Activated T-helper 2 cell treated with anti-CD3 and anti-CD28 coated beads, Interferon-gamma antibody, Interleukin-2, Interleukin-4, amounts not matched to agents 10 μg/mL and 5 μg/mL and 100 μg/mL, durations not matched to agents 14 hours and 24 hours and 36 hours (primary cell): ENCODE measurements around the gene CCNL1. TPM values are rescaled to one million over a fixed set of nuclear protein-coding genes. Genes with fewer than 3 reads are reported as not detected.
"Not testable (repeated sequence)": the region's sequence is repeated elsewhere in the genome, so short reads cannot be mapped to it uniquely, and the experiment has no call there.

ENCODE experiments used
- DNase-seq: peaks from one replicate; pipeline ENCODE4 v3.0.0; 2021; ENCODE audit warnings: low spot score
- H3K27ac Mint-ChIP-seq: one replicate; pipeline ENCODE4 v1.8.0; 2021; ENCODE audit warnings: mixed read lengths
- H3K27me3 Mint-ChIP-seq: one replicate; pipeline ENCODE4 v1.8.0; 2021; ENCODE audit warnings: low read depth, mixed read lengths
- H3K36me3 Mint-ChIP-seq: one replicate; pipeline ENCODE4 v1.8.0; 2021; ENCODE audit warnings: low read depth, mixed read lengths
- H3K4me1 Mint-ChIP-seq: one replicate; pipeline ENCODE4 v1.8.0; 2021; ENCODE audit warnings: low read depth, mixed read lengths
- H3K4me3 Mint-ChIP-seq: one replicate; pipeline ENCODE4 v1.8.0; 2021; ENCODE audit warnings: low read depth, mild to moderate bottlenecking, moderate library complexity, mixed read lengths
- H3K9me3 Mint-ChIP-seq: one replicate; pipeline ENCODE4 v1.8.0; 2021; ENCODE audit warnings: mixed read lengths
- intact Hi-C: fragments of 100-400 bp; cut with micrococcal nuclease; formaldehyde crosslinking; loops from one replicate; pipeline ENCODE4 v1.15.1; 2023
- total RNA-seq: library from RNA; stranded (reverse); gene quantifications from 2 replicates; pipeline ENCODE4 v1.2.3, GENCODE V29; 2022

CCNL1 gene
- total RNA-seq, 1 donor from 2014 or later: 167 TPM

GRCh38 chr3:157166115-157166514 lies 6.2 kb upstream of the CCNL1 start:
- no peaks in the 10 kb centered on the region for H3K27me3 Mint-ChIP-seq
- intact Hi-C loops: no loop called here
- DNase-seq: no peak

DNA sequence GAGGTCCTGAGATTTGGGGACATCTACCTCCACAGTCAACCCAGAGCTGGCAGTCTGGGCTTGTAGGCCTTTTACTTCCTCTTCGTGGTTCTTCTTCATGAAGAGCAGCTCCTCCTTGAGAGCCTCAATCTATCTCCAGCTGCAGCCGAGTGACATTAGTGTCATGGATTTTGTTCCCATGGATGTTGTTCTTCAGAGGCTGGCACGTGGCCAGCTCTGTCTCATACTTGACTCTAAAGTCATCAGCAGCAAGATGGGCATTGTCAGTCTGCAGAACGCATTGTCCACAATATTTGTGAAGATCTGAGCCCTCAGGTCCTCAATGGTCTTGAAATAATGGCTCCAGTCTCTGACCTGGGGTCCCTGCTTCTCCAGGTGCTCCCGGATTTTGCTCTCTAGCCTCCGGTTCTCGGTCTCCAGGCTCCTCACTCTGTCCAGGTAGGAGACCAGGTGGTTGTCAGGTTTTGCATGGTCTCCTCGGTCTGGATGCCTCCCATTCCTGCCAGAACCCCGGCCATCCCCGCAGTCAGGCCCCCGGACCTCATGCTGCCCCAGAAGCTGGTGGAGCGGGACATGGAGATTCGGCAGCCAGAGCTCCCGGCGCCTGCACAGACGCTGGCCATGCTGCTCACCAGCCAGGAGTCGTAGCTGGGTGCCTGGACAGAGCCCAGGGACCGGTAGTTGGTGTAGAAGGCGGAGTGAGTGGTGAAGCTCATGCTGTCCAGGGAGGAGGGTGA lies 3.4 kb upstream of the CCNL1 start:
- peaks cover 33% of the 10 kb centered on the region for H3K4me1 Mint-ChIP-seq
- peaks cover 28% of the 10 kb centered on the region for H3K36me3 Mint-ChIP-seq
- H3K4me3 Mint-ChIP-seq: no peak overlapping the region
- no peaks in the 10 kb centered on the region for H3K27me3 Mint-ChIP-seq
- no peaks in the 10 kb centered on the region for H3K9me3 Mint-ChIP-seq
- H3K27ac Mint-ChIP-seq: no peak overlapping the region
- DNase-seq: no peak
- intact Hi-C loops: loop anchor here (5.0 kb wide), 1 partner anchor 1311 kb away; the partner anchor contains the start of gene SLC33A1

More at GRCh38 chr3:157166115-157166514, 6.2 kb upstream of the CCNL1 start:
- H3K4me1 Mint-ChIP-seq: peaks cover 30% of the 10 kb centered on the region
- H3K4me3 Mint-ChIP-seq: no peak overlapping the region
- peaks cover 8% of the 10 kb centered on the region for H3K36me3 Mint-ChIP-seq
- H3K9me3 Mint-ChIP-seq: no peaks in the 10 kb centered on the region
- H3K27ac Mint-ChIP-seq: no peak overlapping the region

GRCh38 chr3:157162620-157163019 lies 2.7 kb upstream of the CCNL1 start:
- peaks cover 40% of the 10 kb centered on the region for H3K4me1 Mint-ChIP-seq
- not testable (repeated sequence) for H3K27ac Mint-ChIP-seq, H3K9me3 Mint-ChIP-seq, H3K4me3 Mint-ChIP-seq, DNase-seq, H3K27me3 Mint-ChIP-seq
- peaks cover 35% of the 10 kb centered on the region for H3K36me3 Mint-ChIP-seq
- intact Hi-C loops: loop anchor here (5.0 kb wide), 1 partner anchor 1310 kb away; the partner anchor contains the start of gene SLC33A1

DNA sequence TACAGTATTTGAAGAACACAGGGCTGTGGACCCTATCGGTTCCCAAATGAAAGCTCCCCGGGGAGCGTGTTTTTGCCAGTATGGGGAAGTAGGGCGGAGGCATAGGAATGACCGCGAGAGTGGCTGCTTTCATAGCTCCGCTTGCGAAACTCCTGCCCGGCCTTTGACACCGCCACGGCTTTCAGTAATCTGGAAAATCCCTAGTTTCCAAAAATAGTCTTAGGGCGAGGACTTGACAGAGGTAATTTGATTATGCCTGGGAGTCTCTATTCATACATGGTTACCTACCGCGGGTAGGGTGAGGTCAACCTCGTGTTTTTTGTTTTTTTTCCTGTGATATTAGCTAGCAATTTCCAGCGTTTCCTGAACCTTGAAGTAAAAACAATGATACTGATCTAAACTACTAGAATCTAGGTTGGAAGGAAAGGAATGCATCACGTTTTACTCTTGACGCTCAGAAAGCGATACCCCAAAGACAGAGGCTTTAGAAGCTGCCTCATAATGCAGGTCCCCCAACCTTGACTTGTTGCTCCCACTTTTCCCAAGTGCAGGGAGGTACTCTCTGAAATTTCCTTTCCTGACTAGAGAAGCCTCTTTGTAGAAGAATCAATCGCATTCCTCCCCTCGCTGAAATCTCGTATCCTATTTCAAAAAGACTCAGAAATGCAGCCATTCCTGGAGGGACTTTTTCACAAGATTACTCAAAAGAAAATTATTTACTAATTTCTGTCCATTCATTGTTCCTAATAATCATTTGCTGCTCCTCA lies 894 bp upstream of the CCNL1 start:
- DNase-seq: no peak
- Mint-ChIP-seq H3K36me3 (peaks cover 53% of the 10 kb centered on the region), H3K27me3 (no peaks in the 10 kb centered on the region), H3K9me3 (no peaks in the 10 kb centered on the region), H3K4me1 (peaks cover 45% of the 10 kb centered on the region), H3K4me3 (peak overlapping the region; percentile 99), H3K27ac (peak overlapping the region; percentile 98)
- intact Hi-C loops: loop anchor here (1.0 to 5.0 kb wide), 7 partner anchors 14 to 1309 kb away; partner anchors contain the start of genes SLC33A1, SSR3 and TIPARP

DNA sequence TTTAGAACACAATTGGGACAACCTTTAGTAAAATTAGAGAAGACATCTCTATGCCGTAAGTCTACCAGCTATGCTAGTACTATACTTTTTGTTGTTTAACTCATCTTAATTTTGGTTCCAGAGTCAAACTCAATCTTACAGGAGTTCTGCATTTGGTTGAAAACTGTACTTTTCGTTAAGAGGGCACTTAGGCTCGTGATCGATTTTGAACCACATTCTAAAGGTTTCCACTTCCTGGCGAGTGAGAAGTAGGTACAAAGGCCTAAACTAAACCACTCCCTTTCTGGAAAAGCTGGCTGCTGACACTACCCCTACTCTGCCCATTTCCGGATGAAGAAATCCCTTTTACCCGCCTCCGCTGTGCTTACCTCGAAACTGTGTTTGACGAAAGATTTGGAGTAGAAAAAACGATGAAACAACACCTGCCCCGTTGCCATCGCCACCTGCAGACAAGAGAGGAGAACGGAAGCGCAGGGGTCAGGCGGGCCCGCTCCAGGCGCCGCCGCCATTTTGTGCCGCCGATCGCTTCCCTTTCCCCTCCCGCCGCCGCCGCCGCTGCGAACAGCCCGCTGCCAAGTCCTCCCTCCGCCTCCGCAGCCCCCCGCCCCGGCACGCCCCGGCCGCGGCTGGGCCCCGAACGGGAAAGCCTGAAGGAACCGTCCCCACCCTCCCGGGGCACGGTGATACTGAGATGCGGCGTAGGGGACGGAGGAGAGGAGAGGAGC lies 748 bp downstream of the CCNL1 start:
- peak overlapping the region; percentile 99 for H3K4me3 Mint-ChIP-seq
- peak; percentile 78 for DNase-seq
- peaks cover 58% of the 10 kb centered on the region for H3K4me1 Mint-ChIP-seq
- H3K9me3 Mint-ChIP-seq: no peaks in the 10 kb centered on the region
- peak overlapping the region; percentile 98 for H3K27ac Mint-ChIP-seq
- intact Hi-C loops: loop anchor here (5.0 kb wide), 1 partner anchor 342 kb away; no protein-coding TSS in a partner anchor
- H3K27me3 Mint-ChIP-seq: no peaks in the 10 kb centered on the region
- peaks cover 69% of the 10 kb centered on the region for H3K36me3 Mint-ChIP-seq

DNA sequence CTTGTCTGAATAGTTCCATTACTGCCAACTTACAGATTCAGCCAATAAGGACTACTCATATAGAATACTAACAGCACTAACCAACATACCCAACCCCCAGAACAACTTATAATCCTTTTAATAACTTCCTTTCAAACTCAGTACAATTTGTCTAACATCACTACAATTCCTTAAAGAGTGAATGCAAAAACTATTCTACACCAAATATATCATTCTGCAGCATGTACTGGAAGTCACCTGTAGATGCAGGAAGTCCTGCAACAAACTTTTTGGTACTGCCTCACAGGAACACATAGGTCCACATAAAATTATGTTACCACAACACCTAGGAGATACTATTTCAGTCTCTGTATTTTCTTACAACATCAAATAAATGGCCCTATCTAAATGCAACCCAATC lies 2.1 kb downstream of the CCNL1 start:
- H3K4me1 Mint-ChIP-seq: peaks cover 60% of the 10 kb centered on the region
- H3K27me3 Mint-ChIP-seq: no peaks in the 10 kb centered on the region
- intact Hi-C loops: loop anchor here (5.0 kb wide), 1 partner anchor 341 kb away; no protein-coding TSS in a partner anchor
- H3K4me3 Mint-ChIP-seq: peak overlapping the region; percentile 99
- peaks cover 77% of the 10 kb centered on the region for H3K36me3 Mint-ChIP-seq
- peak overlapping the region; percentile 98 for H3K27ac Mint-ChIP-seq
- no peaks in the 10 kb centered on the region for H3K9me3 Mint-ChIP-seq
- no peak for DNase-seq

GRCh38 chr3:157156837-157157635 lies 2.9 kb downstream of the CCNL1 start:
- no peaks in the 10 kb centered on the region for H3K9me3 Mint-ChIP-seq
- peaks cover 77% of the 10 kb centered on the region for H3K36me3 Mint-ChIP-seq
- peak overlapping the region; percentile 99 for H3K4me3 Mint-ChIP-seq
- DNase-seq: no peak
- H3K27me3 Mint-ChIP-seq: no peaks in the 10 kb centered on the region
- H3K4me1 Mint-ChIP-seq: peaks cover 59% of the 10 kb centered on the region
- H3K27ac Mint-ChIP-seq: no peak overlapping the region
- intact Hi-C loops: loop anchor here (5.0 kb wide), 1 partner anchor 340 kb away; no protein-coding TSS in a partner anchor

GRCh38 chr3:157155591-157155990 lies 4.4 kb downstream of the CCNL1 start:
- Mint-ChIP-seq H3K4me3 (peak overlapping the region; percentile 99), H3K27me3 (no peaks in the 10 kb centered on the region), H3K27ac (no peak overlapping the region), H3K9me3 (no peaks in the 10 kb centered on the region), H3K4me1 (peaks cover 65% of the 10 kb centered on the region), H3K36me3 (peaks cover 86% of the 10 kb centered on the region)
- intact Hi-C loops: loop anchor here (5.0 kb wide), 1 partner anchor 338 kb away; no protein-coding TSS in a partner anchor
- DNase-seq: no peak

DNA sequence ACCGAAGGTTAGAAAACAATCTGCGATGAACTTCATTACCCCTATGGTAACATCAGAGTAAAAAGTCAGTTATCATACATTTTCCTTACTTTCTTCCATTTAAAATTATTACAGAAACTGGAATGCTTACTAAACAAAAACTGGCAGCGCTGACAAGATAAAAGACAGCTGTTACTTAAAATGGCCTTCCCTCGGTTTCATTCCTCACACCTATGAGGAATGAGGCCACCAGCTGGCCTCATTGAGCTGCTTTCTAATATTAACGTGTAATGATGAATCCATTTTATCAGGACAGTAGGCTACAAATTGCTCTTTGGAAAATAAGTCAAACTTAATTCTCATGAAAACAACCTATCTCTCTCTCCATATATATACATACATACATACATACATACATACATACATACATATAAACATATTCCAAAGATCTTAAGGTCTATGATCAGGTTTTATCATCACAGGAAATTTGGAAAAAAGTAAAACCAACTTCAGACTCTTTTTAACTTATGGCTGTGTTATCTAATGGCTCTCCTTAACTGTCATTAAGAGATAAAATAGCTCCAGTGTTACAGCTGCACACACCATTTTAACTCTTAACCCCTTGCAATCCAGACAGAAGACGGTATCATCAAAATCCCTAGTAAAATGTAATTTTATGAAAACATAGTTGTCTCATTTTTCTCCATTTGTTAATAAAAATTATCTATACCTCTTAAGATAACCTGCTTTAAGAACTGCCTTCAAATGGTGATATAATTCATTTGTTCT lies 5.2 kb downstream of the CCNL1 start:
- no peak overlapping the region for H3K27ac Mint-ChIP-seq
- peaks cover 91% of the 10 kb centered on the region for H3K36me3 Mint-ChIP-seq
- no peaks in the 10 kb centered on the region for H3K27me3 Mint-ChIP-seq
- intact Hi-C loops: loop anchor here (5.0 kb wide), 1 partner anchor 337 kb away; no protein-coding TSS in a partner anchor
- no peak for DNase-seq
- H3K9me3 Mint-ChIP-seq: no peaks in the 10 kb centered on the region
- H3K4me1 Mint-ChIP-seq: peaks cover 66% of the 10 kb centered on the region
- peak overlapping the region; percentile 87 for H3K4me3 Mint-ChIP-seq

GRCh38 chr3:157152930-157153329 lies 7.0 kb downstream of the CCNL1 start:
- Mint-ChIP-seq H3K27ac (no peak overlapping the region), H3K4me1 (peaks cover 68% of the 10 kb centered on the region)

DNA sequence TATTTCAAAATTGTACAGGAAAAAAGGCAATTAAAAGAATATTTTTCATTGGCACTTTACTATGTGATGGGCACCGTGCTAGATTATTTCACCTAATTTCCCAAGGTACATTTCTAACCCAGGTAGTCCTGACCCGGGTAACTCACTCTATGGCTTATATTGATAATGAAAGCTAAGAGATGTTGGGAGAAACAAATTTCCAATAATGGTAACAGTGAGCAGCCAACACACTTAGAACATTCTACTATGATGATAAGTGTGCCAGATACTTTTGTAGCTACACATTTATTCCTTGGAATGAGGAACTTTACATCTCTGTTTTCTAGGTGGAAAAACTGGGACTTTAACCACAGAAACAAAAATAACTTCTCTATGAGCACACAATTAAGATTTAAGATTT lies 7.5 kb downstream of the CCNL1 start:
- Mint-ChIP-seq H3K9me3 (no peaks in the 10 kb centered on the region), H3K27ac (no peak overlapping the region), H3K4me3 (no peak overlapping the region), H3K36me3 (peaks cover 92% of the 10 kb centered on the region), H3K4me1 (peaks cover 64% of the 10 kb centered on the region), H3K27me3 (no peaks in the 10 kb centered on the region)
- intact Hi-C loops: no loop called here
- DNase-seq: no peak

More at GRCh38 chr3:157152930-157153329, 7.0 kb downstream of the CCNL1 start:
- intact Hi-C loops: no loop called here
- Mint-ChIP-seq H3K36me3 (peaks cover 94% of the 10 kb centered on the region), H3K9me3 (no peaks in the 10 kb centered on the region), H3K27me3 (no peaks in the 10 kb centered on the region), H3K4me3 (no peak overlapping the region)
- DNase-seq: no peak
